IPS-20b (cell line): ENCODE data around the gene CFAP100.

Experiments used
- H3K27ac ChIP-seq: one replicate; pipeline ENCODE4 v1.5.1; 2013; ENCODE audit warnings: low read length
- H3K27me3 ChIP-seq: 2 replicates; pipeline ENCODE4 v1.6.1; 2013; ENCODE audit warnings: mild to moderate bottlenecking, low read length, inconsistent platforms; ENCODE audit not compliant: insufficient read depth
- H3K36me3 ChIP-seq: 2 replicates; pipeline ENCODE4 v1.6.1; 2013; ENCODE audit warnings: low read depth, mild to moderate bottlenecking, inconsistent platforms, low read length, moderate library complexity; ENCODE audit not compliant: insufficient read depth
- H3K4me1 ChIP-seq: 2 replicates; pipeline ENCODE4 v1.6.1; 2013; ENCODE audit warnings: mild to moderate bottlenecking, control low read depth, inconsistent platforms, low read length, moderate library complexity; ENCODE audit not compliant: insufficient read depth
- H3K4me3 ChIP-seq: 2 replicates; pipeline ENCODE4 v1.5.1; 2013; ENCODE audit warnings: mild to moderate bottlenecking, low read length, inconsistent platforms
- H3K9ac ChIP-seq: 2 replicates; pipeline ENCODE4 v1.6.1; 2013; ENCODE audit warnings: low read depth, mild to moderate bottlenecking, inconsistent platforms, low read length, moderate library complexity
- H3K9me3 ChIP-seq: 2 replicates; pipeline ENCODE4 v1.6.1; 2013; ENCODE audit warnings: mild to moderate bottlenecking, low read depth, low read length, inconsistent platforms; ENCODE audit not compliant: insufficient read depth

CFAP100 gene

GRCh38 chr3:126421573-126422119 lies 26.9 kb downstream of the CFAP100 start:
- peaks cover 10% of the 10 kb centered on the region; the same call in 1 of the 2 replicates for H3K4me1 ChIP-seq
- H3K27ac ChIP-seq, result no peak overlapping the region
- H3K36me3 ChIP-seq, result no peaks in the 10 kb centered on the region
- H3K4me3 ChIP-seq, result no peak overlapping the region
- H3K9ac ChIP-seq, result no peak overlapping the region
- H3K27me3 ChIP-seq, result no peaks in the 10 kb centered on the region
- peaks cover 6% of the 10 kb centered on the region for H3K9me3 ChIP-seq

DNA sequence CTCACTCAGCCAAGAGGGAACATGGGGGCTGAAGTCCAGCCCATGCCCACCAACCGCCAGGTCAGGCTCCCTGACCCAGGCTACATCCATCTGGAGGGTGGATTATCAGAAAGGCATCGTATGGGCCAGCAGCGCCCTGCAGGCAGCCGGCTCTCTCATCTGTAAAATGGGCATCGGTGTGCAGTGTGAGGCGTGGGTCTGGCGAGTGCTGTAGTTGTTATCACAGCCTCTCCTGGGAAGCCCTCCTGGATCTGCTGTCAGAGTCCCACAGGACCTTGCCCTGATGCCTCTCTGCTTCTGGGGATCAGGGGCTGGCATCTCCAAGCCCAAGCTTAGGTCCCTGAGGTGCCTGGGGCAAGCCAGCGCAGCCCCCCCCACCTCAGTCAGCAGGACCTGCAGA lies 27.4 kb downstream of the CFAP100 start:
- no peak overlapping the region for H3K27ac ChIP-seq
- no peak overlapping the region for H3K9ac ChIP-seq
- peaks cover 10% of the 10 kb centered on the region; the same call in 1 of the 2 replicates for H3K4me1 ChIP-seq
- H3K36me3 ChIP-seq, result no peaks in the 10 kb centered on the region
- peaks cover 10% of the 10 kb centered on the region for H3K9me3 ChIP-seq
- no peaks in the 10 kb centered on the region for H3K27me3 ChIP-seq
- no peak overlapping the region for H3K4me3 ChIP-seq

DNA sequence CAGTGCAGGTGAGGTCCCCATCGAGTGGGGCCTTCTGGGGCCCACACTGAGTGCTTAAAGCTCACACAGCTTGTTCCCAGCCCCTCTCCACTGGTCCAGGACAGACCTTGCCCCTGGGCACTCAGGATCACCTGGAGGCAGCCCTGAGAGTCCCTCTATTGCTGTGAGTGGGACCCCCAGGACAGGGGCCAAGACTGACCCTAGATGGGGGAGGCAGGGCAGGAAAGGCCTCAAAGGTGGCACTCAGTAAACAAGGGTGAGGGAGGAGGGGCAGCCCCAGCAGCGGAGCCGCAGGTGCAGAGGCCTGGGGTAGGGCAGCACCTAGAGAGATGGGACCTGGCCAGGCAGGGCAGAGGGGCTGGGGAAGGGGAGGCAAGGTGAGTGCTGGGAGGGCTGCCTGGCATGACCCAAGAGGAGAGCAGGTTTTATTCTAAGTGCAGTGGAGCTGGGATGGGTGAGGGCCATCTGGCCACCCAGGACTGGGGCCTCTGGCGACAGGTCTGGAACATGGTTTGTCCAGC lies 27.9 kb downstream of the CFAP100 start:
- Histone ChIP-seq H3K27ac (no peak overlapping the region), H3K4me1 (peaks cover 10% of the 10 kb centered on the region; the same call in 1 of the 2 replicates), H3K36me3 (no peaks in the 10 kb centered on the region)

GRCh38 chr3:126423191-126424038 lies 28.7 kb downstream of the CFAP100 start:
- Histone ChIP-seq H3K4me3 (no peak overlapping the region), H3K27ac (no peak overlapping the region), H3K27me3 (no peaks in the 10 kb centered on the region), H3K4me1 (peaks cover 10% of the 10 kb centered on the region; the same call in 1 of the 2 replicates), H3K36me3 (no peaks in the 10 kb centered on the region), H3K9ac (no peak overlapping the region), H3K9me3 (peaks cover 11% of the 10 kb centered on the region)

More for the DNA sequence above, 27.9 kb downstream of the CFAP100 start:
- Histone ChIP-seq H3K27me3 (no peaks in the 10 kb centered on the region), H3K9me3 (peaks cover 11% of the 10 kb centered on the region), H3K4me3 (no peak overlapping the region), H3K9ac (no peak overlapping the region)

GRCh38 chr3:126424039-126424717 lies 29.5 kb downstream of the CFAP100 start:
- H3K36me3 ChIP-seq, result no peaks in the 10 kb centered on the region
- H3K4me1 ChIP-seq, result peaks cover 10% of the 10 kb centered on the region; the same call in 1 of the 2 replicates
- H3K9me3 ChIP-seq, result peaks cover 11% of the 10 kb centered on the region
- no peak overlapping the region for H3K9ac ChIP-seq
- H3K27me3 ChIP-seq, result no peaks in the 10 kb centered on the region
- H3K27ac ChIP-seq, result no peak overlapping the region
- no peak overlapping the region for H3K4me3 ChIP-seq

- Histone ChIP-seq H3K9me3 (peaks cover 11% of the 10 kb centered on the region), H3K27ac (no peak overlapping the region), H3K4me3 (no peak overlapping the region), H3K27me3 (no peaks in the 10 kb centered on the region), H3K4me1 (peaks cover 9% of the 10 kb centered on the region; the same call in 1 of the 2 replicates), H3K36me3 (no peaks in the 10 kb centered on the region), H3K9ac (no peak overlapping the region)
Observed at GRCh38 chr3:126424751-126425150, 30.0 kb downstream of the CFAP100 start.

GRCh38 chr3:126431103-126431534 lies 36.4 kb downstream of the CFAP100 start:
- Histone ChIP-seq H3K36me3 (no peaks in the 10 kb centered on the region; the same call in 1 of the 2 replicates), H3K9me3 (peaks cover 7% of the 10 kb centered on the region), H3K9ac (no peak overlapping the region), H3K27ac (no peak overlapping the region), H3K4me1 (no peaks in the 10 kb centered on the region), H3K27me3 (no peaks in the 10 kb centered on the region), H3K4me3 (no peak overlapping the region)

GRCh38 chr3:126432361-126433104 lies 37.8 kb downstream of the CFAP100 start:
- no peaks in the 10 kb centered on the region for H3K27me3 ChIP-seq
- H3K9ac ChIP-seq, result no peak overlapping the region
- H3K27ac ChIP-seq, result no peak overlapping the region
- H3K36me3 ChIP-seq, result peaks cover 12% of the 10 kb centered on the region; the same call in 1 of the 2 replicates
- no peaks in the 10 kb centered on the region for H3K4me1 ChIP-seq
- H3K9me3 ChIP-seq, result no peaks in the 10 kb centered on the region
- no peak overlapping the region for H3K4me3 ChIP-seq

DNA sequence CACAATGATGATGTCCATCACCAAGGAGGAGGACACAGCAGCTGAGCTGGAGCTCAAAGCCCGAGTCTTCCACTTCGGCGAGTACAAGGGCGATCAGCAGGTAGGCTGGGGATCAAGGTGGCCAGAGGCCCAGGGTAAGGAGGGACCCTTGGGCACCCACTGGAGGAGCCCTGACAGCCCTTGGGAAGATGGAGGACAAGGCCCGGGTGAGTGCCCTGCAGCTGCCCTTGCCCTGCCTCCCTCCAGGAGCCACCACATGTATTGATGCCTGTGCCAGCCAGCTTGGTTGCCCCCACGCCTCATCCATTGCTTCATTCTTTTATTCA lies 38.4 kb downstream of the CFAP100 start:
- Histone ChIP-seq H3K9ac (no peak overlapping the region), H3K36me3 (peaks cover 16% of the 10 kb centered on the region), H3K9me3 (no peaks in the 10 kb centered on the region), H3K4me1 (no peaks in the 10 kb centered on the region), H3K4me3 (no peak overlapping the region), H3K27ac (no peak overlapping the region), H3K27me3 (no peaks in the 10 kb centered on the region)

- no peaks in the 10 kb centered on the region for H3K4me1 ChIP-seq
- H3K4me3 ChIP-seq, result no peak overlapping the region
- H3K9ac ChIP-seq, result no peak overlapping the region
- peaks cover 22% of the 10 kb centered on the region for H3K36me3 ChIP-seq
- no peaks in the 10 kb centered on the region for H3K27me3 ChIP-seq
- H3K9me3 ChIP-seq, result no peaks in the 10 kb centered on the region
- no peak overlapping the region for H3K27ac ChIP-seq
Observed at GRCh38 chr3:126433496-126434263, 39.0 kb downstream of the CFAP100 start.

GRCh38 chr3:126434264-126434590 lies 39.5 kb downstream of the CFAP100 start:
- Histone ChIP-seq H3K9me3 (no peaks in the 10 kb centered on the region), H3K4me1 (no peaks in the 10 kb centered on the region), H3K9ac (no peak overlapping the region), H3K27me3 (no peaks in the 10 kb centered on the region), H3K36me3 (peaks cover 22% of the 10 kb centered on the region), H3K27ac (no peak overlapping the region), H3K4me3 (no peak overlapping the region)
